Osteocyte (in vitro differentiated cells): ENCODE data around the gene RAD51AP2. TPM values are rescaled to one million over a fixed set of nuclear protein-coding genes. Genes with fewer than 3 reads are reported as not detected.

Experiments
- DNase-seq: peaks from one replicate; pipeline ENCODE4 v3.0.0; 2021; ENCODE audit warnings: mixed read lengths; ENCODE audit not compliant: unreplicated experiment; ENCODE audit errors: extremely low spot score
- H3K27ac Mint-ChIP-seq: one replicate; pipeline ENCODE4 v1.8.0; 2021; ENCODE audit warnings: mild to moderate bottlenecking, mixed read lengths; ENCODE audit not compliant: unreplicated experiment
- H3K27me3 Mint-ChIP-seq: one replicate; pipeline ENCODE4 v1.8.0; 2021; ENCODE audit warnings: mixed read lengths; ENCODE audit not compliant: unreplicated experiment
- H3K36me3 Mint-ChIP-seq: one replicate; pipeline ENCODE4 v1.8.0; 2021; ENCODE audit warnings: mixed read lengths; ENCODE audit not compliant: unreplicated experiment
- H3K4me1 Mint-ChIP-seq: one replicate; pipeline ENCODE4 v1.8.0; 2021; ENCODE audit warnings: mixed read lengths; ENCODE audit not compliant: unreplicated experiment
- H3K4me3 Mint-ChIP-seq: one replicate; pipeline ENCODE4 v1.8.0; 2021; ENCODE audit warnings: mild to moderate bottlenecking, moderate library complexity, mixed read lengths; ENCODE audit not compliant: unreplicated experiment
- H3K9me3 Mint-ChIP-seq: one replicate; pipeline ENCODE4 v1.8.0; 2021; ENCODE audit warnings: mixed read lengths; ENCODE audit not compliant: unreplicated experiment
- total RNA-seq: library from RNA; stranded (reverse); gene quantifications from 2 replicates; pipeline ENCODE4 v1.2.1, GENCODE V29; 2021
- TF ChIP-seq, protein P1 (sequence below): fragments of 200-600 bp; sonication (generic); IDR thresholded peaks from 2 replicates; pipeline ENCODE4 v1.5.0; 2021; ENCODE audit warnings: antibody characterized with exemption, mild to moderate bottlenecking, moderate library complexity

The RAD51AP2 gene
- total RNA-seq, 1 donor from 2014 or later, result not detected

DNA sequence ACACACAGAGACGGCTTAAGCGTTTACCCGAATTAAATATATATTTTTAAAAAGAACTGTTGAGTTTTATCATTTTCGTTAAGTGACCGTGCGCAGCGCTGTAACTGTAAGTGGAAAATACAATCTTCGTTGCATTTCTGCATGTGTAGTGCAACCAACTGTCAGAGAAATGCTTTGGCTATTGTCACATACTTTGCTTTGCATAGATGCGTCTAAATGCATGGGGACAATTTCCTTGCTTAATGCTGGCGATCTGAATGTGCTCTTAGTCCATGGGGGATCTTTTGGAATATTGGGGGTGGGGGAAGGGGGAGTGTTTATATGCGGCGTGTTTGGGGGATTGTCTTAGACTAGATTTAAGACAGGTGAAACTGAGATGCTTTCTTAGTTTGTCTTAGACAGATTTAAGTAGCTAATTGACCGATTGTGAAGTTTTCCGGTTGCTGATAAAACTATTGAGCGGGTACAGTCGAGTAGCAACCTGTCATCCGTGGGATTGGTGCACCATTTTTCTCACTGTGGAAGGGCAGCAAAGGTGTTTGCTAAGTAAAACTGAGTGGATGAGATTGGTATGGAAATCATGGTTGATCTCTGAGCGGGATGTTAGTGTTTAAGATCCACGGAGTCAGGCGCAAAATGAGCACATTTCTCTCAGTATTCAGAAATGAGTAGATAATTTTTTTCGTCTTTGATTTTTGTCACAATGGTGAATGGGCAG is 22.7 kb upstream of the RAD51AP2 start:
- no peaks in the 10 kb centered on the region for H3K36me3 Mint-ChIP-seq
- peaks cover 34% of the 10 kb centered on the region for H3K4me1 Mint-ChIP-seq
- H3K9me3 Mint-ChIP-seq, result no peaks in the 10 kb centered on the region
- peaks cover 77% of the 10 kb centered on the region for H3K27me3 Mint-ChIP-seq
- H3K4me3 Mint-ChIP-seq, result peak overlapping the region; percentile 79
- TF ChIP-seq, protein P1, sequence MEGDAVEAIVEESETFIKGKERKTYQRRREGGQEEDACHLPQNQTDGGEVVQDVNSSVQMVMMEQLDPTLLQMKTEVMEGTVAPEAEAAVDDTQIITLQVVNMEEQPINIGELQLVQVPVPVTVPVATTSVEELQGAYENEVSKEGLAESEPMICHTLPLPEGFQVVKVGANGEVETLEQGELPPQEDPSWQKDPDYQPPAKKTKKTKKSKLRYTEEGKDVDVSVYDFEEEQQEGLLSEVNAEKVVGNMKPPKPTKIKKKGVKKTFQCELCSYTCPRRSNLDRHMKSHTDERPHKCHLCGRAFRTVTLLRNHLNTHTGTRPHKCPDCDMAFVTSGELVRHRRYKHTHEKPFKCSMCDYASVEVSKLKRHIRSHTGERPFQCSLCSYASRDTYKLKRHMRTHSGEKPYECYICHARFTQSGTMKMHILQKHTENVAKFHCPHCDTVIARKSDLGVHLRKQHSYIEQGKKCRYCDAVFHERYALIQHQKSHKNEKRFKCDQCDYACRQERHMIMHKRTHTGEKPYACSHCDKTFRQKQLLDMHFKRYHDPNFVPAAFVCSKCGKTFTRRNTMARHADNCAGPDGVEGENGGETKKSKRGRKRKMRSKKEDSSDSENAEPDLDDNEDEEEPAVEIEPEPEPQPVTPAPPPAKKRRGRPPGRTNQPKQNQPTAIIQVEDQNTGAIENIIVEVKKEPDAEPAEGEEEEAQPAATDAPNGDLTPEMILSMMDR, result no peak
- no peak for DNase-seq
- H3K27ac Mint-ChIP-seq, result no peak overlapping the region

GRCh38 chr2:17540093-17540812 is 22.0 kb upstream of the RAD51AP2 start, which contains the start of gene VSNL1:
Gene VSNL1, plus strand, starts transcription at chr2:17540696. Its CDS starts 51,379 bp downstream, at chr2:17592075.
- peaks cover 34% of the 10 kb centered on the region for H3K4me1 Mint-ChIP-seq
- peak within 1 kb of the TSS; percentile 79 for H3K4me3 Mint-ChIP-seq
- DNase-seq, result peak; percentile 89
- peaks cover 81% of the 10 kb centered on the region for H3K27me3 Mint-ChIP-seq
- no peaks in the 10 kb centered on the region for H3K36me3 Mint-ChIP-seq
- TF ChIP-seq, protein P1, result no peak
- no peak within 1 kb of the TSS for H3K27ac Mint-ChIP-seq
- H3K9me3 Mint-ChIP-seq, result no peaks in the 10 kb centered on the region

- no peaks in the 10 kb centered on the region for H3K36me3 Mint-ChIP-seq
- TF ChIP-seq, protein P1, result no peak
- H3K9me3 Mint-ChIP-seq, result no peaks in the 10 kb centered on the region
- H3K27ac Mint-ChIP-seq, result no peak overlapping the region
- H3K4me1 Mint-ChIP-seq, result peaks cover 34% of the 10 kb centered on the region
- H3K4me3 Mint-ChIP-seq, result peak overlapping the region; percentile 79
- no peak for DNase-seq
- H3K27me3 Mint-ChIP-seq, result peaks cover 84% of the 10 kb centered on the region
These were observed 21.4 kb upstream of the RAD51AP2 start for GRCh38 chr2:17539611-17540092.

DNA sequence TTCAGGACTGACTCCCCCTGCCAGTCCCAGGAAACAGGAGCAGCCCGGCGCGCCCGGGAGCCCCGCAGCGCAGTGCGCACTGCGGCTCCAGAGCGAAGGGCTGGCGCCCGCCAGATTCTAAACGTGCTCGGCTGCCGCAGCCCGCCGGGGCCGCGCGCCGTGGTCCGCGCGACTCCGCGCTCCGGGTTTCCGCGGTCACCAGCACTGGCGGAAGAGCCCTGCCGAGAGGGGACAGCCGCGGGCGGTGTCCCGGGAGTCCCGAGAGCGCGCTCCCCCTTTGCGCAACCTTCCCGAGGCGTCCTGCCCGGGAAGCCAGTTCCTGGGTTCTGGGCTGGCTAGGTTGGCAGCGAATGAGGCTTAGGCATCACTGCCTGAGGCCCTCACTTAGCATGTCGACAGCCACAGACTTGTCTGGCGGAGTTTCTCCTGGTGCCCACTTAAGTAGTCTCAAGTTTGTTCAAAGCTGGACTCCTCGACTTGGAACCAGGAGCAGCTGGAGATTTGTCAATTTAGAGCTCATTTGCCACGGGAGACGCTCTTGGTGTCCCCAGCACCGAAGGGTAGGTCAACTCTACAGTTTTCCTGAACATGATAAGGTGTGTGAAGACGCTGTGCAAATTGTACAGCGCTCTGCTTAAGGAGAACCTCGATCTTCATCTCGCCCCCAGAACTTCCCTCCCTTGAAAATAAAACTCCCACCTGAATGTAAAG is 20.8 kb upstream of the RAD51AP2 start:
- H3K27ac Mint-ChIP-seq, result no peak overlapping the region
- TF ChIP-seq, protein P1, result no peak
- no peak for DNase-seq
- peaks cover 80% of the 10 kb centered on the region for H3K27me3 Mint-ChIP-seq
- peak overlapping the region; percentile 72 for H3K4me3 Mint-ChIP-seq
- no peaks in the 10 kb centered on the region for H3K36me3 Mint-ChIP-seq
- no peaks in the 10 kb centered on the region for H3K9me3 Mint-ChIP-seq
- H3K4me1 Mint-ChIP-seq, result peaks cover 34% of the 10 kb centered on the region
